ENCODE results near the gene GPR155. TPM values are rescaled to one million over a fixed set of nuclear protein-coding genes. Genes with fewer than 3 reads are reported as not detected.
"Not testable (repeated sequence)": the region's sequence is repeated elsewhere in the genome, so short reads cannot be mapped to it uniquely, and the experiment has no call there.

The GPR155 gene
- total RNA-seq, 1 donor from 2014 or later, result 10.9 TPM

- DNase-seq (ENCODE audit: low spot score), result no peak
- intact Hi-C loops (cut with DNase I), result no loop called here
Observed at GRCh38 chr2:174492963-174493431, 6.2 kb upstream of the GPR155 start.

GRCh38 chr2:174491947-174492346 lies 5.1 kb upstream of the GPR155 start:
- intact Hi-C loops (cut with DNase I), result no loop called here
- DNase-seq (ENCODE audit: low spot score), result no peak

GRCh38 chr2:174490051-174490450 lies 3.2 kb upstream of the GPR155 start:
- intact Hi-C loops (cut with DNase I), result no loop called here
- no peak for DNase-seq (ENCODE audit: low spot score)

GRCh38 chr2:174489520-174489919 lies 2.7 kb upstream of the GPR155 start:
- DNase-seq (ENCODE audit: low spot score), result not testable (repeated sequence)
- intact Hi-C loops (cut with DNase I), result loop anchor here (5.0 kb wide), 2 partner anchors 92 to 193 kb away; partner anchors contain the start of gene SCRN3

GRCh38 chr2:174487820-174488162 lies 962 bp upstream of the GPR155 start:
- DNase-seq (ENCODE audit: low spot score), result no peak
- intact Hi-C loops (cut with DNase I), result loop anchor here (5.0 kb wide), 2 partner anchors 90 to 195 kb away; partner anchors contain the start of gene SCRN3

GRCh38 chr2:174487108-174487819 lies 435 bp upstream of the GPR155 start:
- intact Hi-C loops (cut with DNase I), result loop anchor here (5.0 kb wide), 2 partner anchors 90 to 195 kb away; partner anchors contain the start of gene SCRN3
- peak; percentile 100 for DNase-seq (ENCODE audit: low spot score)

- DNase-seq (ENCODE audit: low spot score), result no peak
- intact Hi-C loops (cut with DNase I), result loop anchor here (5.0 kb wide), 2 partner anchors 89 to 196 kb away; partner anchors contain the start of gene SCRN3
Observed at GRCh38 chr2:174485788-174486562, 854 bp downstream of the GPR155 start.

- intact Hi-C loops (cut with DNase I), result loop anchor here (5.0 kb wide), 2 partner anchors 88 to 197 kb away; partner anchors contain the start of gene SCRN3
- DNase-seq (ENCODE audit: low spot score), result not testable (repeated sequence)
Observed at GRCh38 chr2:174485045-174485444, 1.8 kb downstream of the GPR155 start.

- intact Hi-C loops (cut with DNase I), result no loop called here
- DNase-seq (ENCODE audit: low spot score), result no peak
Observed at GRCh38 chr2:174484573-174484972, 2.3 kb downstream of the GPR155 start.

- intact Hi-C loops (cut with DNase I), result no loop called here
- DNase-seq (ENCODE audit: low spot score), result no peak
Observed at GRCh38 chr2:174482854-174483253, 4.0 kb downstream of the GPR155 start.

- no peak for DNase-seq (ENCODE audit: low spot score)
- intact Hi-C loops (cut with DNase I), result no loop called here
Observed at GRCh38 chr2:174477759-174478158, 9.1 kb downstream of the GPR155 start.

- intact Hi-C loops (cut with DNase I), result no loop called here
Observed at GRCh38 chr2:174473796-174474195, 13.0 kb downstream of the GPR155 start.

GRCh38 chr2:174465327-174465726 lies 21.5 kb downstream of the GPR155 start:
- intact Hi-C loops (cut with DNase I), result loop anchor here (2.0 to 5.0 kb wide), 2 partner anchors 57 to 137 kb away; no protein-coding TSS in a partner anchor
- DNase-seq (ENCODE audit: low spot score), result no peak

More at GRCh38 chr2:174473796-174474195, 13.0 kb downstream of the GPR155 start:
- no peak for DNase-seq (ENCODE audit: low spot score)

- intact Hi-C loops (cut with DNase I), result loop anchor here (5.0 kb wide), 2 partner anchors 86 to 236 kb away; no protein-coding TSS in a partner anchor
- DNase-seq (ENCODE audit: low spot score), result no peak
Observed at GRCh38 chr2:174461221-174461620, 25.6 kb downstream of the GPR155 start.

- intact Hi-C loops (cut with DNase I), result no loop called here
- DNase-seq (ENCODE audit: low spot score), result no peak
Observed at GRCh38 chr2:174454566-174454965, 32.3 kb downstream of the GPR155 start.

- no peak for DNase-seq (ENCODE audit: low spot score)
- intact Hi-C loops (cut with DNase I), result no loop called here
Observed at GRCh38 chr2:174450021-174450816, 36.6 kb downstream of the GPR155 start.

- DNase-seq (ENCODE audit: low spot score), result no peak
Observed at GRCh38 chr2:174449033-174449432, 37.8 kb downstream of the GPR155 start.

GRCh38 chr2:174446531-174446930 lies 40.3 kb downstream of the GPR155 start:
- intact Hi-C loops (cut with DNase I), result no loop called here
- no peak for DNase-seq (ENCODE audit: low spot score)

More at GRCh38 chr2:174449033-174449432, 37.8 kb downstream of the GPR155 start:
- intact Hi-C loops (cut with DNase I), result no loop called here

GRCh38 chr2:174445248-174445647 lies 41.6 kb downstream of the GPR155 start:
- intact Hi-C loops (cut with DNase I), result no loop called here
- DNase-seq (ENCODE audit: low spot score), result no peak
